ENCODE results near the gene IRF3. TPM values are rescaled to one million over a fixed set of nuclear protein-coding genes. Genes with fewer than 3 reads are reported as not detected.

The IRF3 gene
- total and polyA plus RNA-seq, 8 donors = 60.2 to 93.6 (median 72.5) TPM

DNA sequence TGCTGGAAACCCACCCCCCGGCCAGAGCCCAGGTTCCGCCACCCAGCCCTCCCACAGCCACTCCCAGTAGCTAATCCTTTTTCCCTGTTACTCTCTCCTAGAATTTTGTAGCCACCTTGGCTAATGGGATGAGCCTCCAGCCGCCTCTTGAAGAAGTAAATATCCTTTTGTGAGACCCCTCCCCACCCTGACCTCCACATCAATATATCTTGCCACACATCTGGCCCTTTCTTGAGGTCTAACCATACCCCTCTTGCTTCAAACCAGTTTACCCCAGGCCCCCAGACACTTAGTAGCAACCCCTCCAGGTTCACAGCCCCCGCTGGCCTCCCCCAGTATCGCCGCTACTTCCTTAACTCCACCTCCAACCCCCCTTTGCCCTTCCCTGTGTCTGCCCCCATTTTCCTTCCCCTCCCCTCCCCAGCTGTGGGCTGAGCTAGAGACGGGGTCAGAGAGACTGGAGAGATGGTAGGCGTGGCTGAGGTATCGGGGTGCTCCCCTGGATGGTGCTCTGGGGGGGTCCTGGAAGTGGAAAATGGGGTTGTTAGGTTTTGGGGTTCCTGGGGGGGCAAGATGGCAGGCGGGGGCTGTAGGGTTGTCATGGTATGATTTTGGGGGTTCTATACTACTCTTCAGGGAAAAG, 14.2 kb upstream of the IRF3 start:
- no peaks in the 10 kb centered on the region for H3K27me3 ChIP-seq
- H3K4me1 ChIP-seq = peaks cover 21 to 44% of the 10 kb centered on the region in 2 donors
- intact Hi-C loops (cut with DNase I) = no loop called here
- no peak for DNase-seq
- no peak for ATAC-seq
- H3K4me3 ChIP-seq = no peak overlapping the region
- peak overlapping the region; percentile 48 to 65 for H3K27ac ChIP-seq
- TF ChIP-seq, protein P1, sequence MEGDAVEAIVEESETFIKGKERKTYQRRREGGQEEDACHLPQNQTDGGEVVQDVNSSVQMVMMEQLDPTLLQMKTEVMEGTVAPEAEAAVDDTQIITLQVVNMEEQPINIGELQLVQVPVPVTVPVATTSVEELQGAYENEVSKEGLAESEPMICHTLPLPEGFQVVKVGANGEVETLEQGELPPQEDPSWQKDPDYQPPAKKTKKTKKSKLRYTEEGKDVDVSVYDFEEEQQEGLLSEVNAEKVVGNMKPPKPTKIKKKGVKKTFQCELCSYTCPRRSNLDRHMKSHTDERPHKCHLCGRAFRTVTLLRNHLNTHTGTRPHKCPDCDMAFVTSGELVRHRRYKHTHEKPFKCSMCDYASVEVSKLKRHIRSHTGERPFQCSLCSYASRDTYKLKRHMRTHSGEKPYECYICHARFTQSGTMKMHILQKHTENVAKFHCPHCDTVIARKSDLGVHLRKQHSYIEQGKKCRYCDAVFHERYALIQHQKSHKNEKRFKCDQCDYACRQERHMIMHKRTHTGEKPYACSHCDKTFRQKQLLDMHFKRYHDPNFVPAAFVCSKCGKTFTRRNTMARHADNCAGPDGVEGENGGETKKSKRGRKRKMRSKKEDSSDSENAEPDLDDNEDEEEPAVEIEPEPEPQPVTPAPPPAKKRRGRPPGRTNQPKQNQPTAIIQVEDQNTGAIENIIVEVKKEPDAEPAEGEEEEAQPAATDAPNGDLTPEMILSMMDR (IDR thresholded peaks at IDR 0.05) = no peak
- no peaks in the 10 kb centered on the region for H3K9me3 ChIP-seq
- H3K36me3 ChIP-seq = peaks cover 0 to 45% of the 10 kb centered on the region in 2 donors

DNA sequence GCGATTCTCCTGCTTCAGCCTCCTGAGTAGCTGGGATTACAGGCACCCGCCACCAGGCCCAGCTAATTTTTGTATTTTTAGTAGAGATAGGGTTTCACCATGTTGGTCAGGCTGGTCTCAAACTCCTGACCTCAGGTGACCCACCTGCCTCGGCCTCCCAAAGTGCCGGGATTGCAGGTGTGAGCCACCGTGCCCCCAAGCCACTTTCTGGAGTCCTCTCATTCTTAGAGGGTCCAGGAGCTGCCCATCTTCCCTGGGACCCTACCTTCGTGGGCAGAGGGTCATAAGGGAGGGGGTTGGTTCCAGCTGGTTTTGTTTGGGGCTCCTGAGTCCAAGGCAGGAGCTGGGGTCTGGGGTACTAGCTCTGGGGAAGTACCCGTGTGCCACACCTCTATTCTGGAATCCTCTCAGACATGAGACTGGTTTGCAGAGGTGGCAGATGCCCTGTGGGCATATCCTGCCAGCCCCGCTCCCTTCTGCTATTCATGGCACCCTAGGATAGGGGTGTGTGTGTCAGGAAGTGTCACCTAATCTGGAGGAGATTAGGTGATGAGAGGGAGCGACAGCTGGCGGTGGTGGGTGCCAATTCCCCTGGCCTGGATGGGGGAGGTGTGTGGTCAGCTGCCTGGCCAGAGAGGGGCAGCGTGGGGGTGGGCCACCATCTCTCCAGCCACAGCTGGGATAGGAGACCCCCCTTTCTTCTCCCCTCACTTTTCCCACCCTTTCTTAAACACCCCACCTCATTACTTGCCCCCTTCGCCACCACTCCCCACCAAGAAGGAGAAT, 13.5 kb upstream of the IRF3 start:
- intact Hi-C loops (cut with DNase I) = no loop called here
- no peak for DNase-seq
- peaks cover 0 to 38% of the 10 kb centered on the region in 2 donors for H3K36me3 ChIP-seq
- TF ChIP-seq, protein P1 (IDR thresholded peaks at IDR 0.05) = no peak
- H3K27me3 ChIP-seq = no peaks in the 10 kb centered on the region
- no peaks in the 10 kb centered on the region for H3K9me3 ChIP-seq
- H3K4me1 ChIP-seq = peaks cover 21 to 44% of the 10 kb centered on the region in 2 donors
- H3K4me3 ChIP-seq = peak overlapping the region in 1 of 2 donors; percentile 99
- no peak for ATAC-seq
- H3K27ac ChIP-seq = no peak overlapping the region

DNA sequence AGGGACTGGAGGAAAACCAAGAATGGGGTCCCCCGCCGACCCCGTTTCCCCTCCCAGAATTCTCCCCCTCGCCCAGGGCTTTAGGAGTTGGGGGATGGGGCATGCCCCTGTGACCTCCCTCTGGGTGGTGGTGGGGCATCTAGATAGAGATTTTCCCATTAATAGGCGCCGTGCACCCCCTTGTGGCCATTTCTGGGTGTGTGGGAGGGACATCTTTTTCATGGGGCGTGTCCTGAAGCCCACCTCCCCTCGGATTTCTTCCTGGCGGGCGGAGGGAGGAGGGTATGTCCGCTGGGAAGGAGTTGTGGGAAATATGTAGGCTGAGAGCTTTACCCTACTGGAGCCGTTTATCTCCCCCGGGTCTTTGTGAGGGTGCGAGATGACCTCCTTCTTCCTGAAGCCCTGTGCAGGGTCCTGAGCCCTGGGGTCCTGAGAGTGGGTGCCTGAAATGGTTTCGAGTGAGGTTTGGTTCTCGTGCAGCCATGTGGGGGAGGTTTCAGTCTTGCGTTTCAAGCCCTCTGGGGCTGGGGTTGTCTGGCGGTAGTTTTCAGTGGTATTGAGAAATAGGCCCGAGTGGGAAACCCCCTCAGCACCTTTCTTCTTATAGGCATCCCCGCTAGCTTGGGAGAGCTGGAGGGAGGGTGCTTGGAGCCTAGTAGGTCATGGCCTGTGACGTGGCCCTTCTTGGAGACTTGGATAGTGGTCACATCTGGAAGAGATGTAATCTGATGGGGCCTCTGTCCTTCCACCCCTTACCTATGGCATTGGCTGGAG, 12.4 kb upstream of the IRF3 start:
- intact Hi-C loops (cut with DNase I) = no loop called here

DNA sequence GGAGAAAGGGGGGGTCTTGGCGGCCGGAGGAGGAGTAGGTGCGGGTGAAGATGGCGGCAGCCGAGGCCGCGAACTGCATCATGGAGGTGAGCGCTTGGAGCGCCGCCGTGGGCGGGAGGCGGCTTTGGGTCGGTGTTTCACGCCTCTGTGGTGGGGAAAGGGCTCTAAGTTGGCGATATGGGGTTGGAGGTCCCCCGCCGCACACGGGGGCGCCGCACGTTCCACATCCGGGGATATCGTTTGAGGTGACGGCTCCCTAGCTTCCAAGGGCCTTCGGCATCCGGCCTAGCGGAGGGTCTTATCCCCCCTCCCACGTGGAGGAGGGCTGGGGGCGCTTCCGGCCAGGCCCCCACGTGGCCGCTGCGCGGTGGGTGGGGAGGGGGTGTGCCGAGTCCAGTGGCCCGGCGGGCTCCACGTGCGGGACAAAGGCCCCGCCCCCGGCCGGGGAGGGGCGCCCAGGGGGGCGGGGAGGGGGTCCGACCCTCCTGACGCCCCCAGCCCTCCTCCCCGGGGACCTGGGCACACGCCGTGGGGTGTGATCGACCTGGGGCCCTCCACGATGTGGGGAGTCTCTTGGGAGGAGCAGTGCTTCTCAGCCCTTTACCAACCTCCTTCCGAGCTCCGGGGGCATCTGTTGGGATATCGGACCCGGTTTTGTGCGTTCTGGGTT, 11.7 kb upstream of the IRF3 start, which contains the start of gene PRMT1:
TSS of gene PRMT1 (plus strand) at position 41 of the 670 bp plus-strand sequence. CDS start at position 51, 10 bp downstream.
- TF ChIP-seq, protein P1 (IDR thresholded peaks at IDR 0.05) = no peak
- Histone ChIP-seq H3K27ac (peak within 1 kb of the TSS; percentile 86 to 95), H3K36me3 (peaks cover 0 to 20% of the 10 kb centered on the region in 2 donors), H3K9me3 (no peaks in the 10 kb centered on the region), H3K27me3 (no peaks in the 10 kb centered on the region), H3K4me3 (peak within 1 kb of the TSS; percentile 99 to 100), H3K4me1 (peaks cover 21 to 49% of the 10 kb centered on the region in 2 donors)
- intact Hi-C loops (cut with DNase I) = no loop called here
- peak in 3 of 4 donors; percentile 53 to 94 (median 78) for DNase-seq
- ATAC-seq = peak; percentile 12

More for the DNA sequence above, 12.4 kb upstream of the IRF3 start:
- ATAC-seq (peak; percentile 3), DNase-seq (peak; percentile 74 to 89 (median 80))
- Histone ChIP-seq H3K4me1 (peaks cover 21 to 44% of the 10 kb centered on the region in 2 donors), H3K36me3 (peaks cover 0 to 27% of the 10 kb centered on the region in 2 donors), H3K4me3 (peak overlapping the region; percentile 99 to 100), H3K27ac (peak overlapping the region; percentile 86 to 95), H3K9me3 (no peaks in the 10 kb centered on the region), H3K27me3 (no peaks in the 10 kb centered on the region)
- TF ChIP-seq, protein P1 (IDR thresholded peaks at IDR 0.05) = peak; percentile 53 to 58
